ENCODE measurements around the gene P2RX6. TPM values are rescaled to one million over a fixed set of nuclear protein-coding genes. Genes with fewer than 3 reads are reported as not detected.
A peak's percentile ranks its signal among the peaks of the same experiment; 100 is the strongest.
"Not testable (repeated sequence)": the region's sequence is repeated elsewhere in the genome, so short reads cannot be mapped to it uniquely, and the experiment has no call there.

P2RX6 gene
- total RNA-seq, 1 donor from 2014 or later, result 2.8 TPM

GRCh38 chr22:21001601-21002325 is 13.2 kb upstream of the P2RX6 start, which contains the start of gene THAP7:
TSS of gene THAP7 (minus strand) at chr22:21002118. CDS start at chr22:21001911, 207 bp downstream.
- no peaks in the 10 kb centered on the region for H3K27me3 Mint-ChIP-seq
- no peaks in the 10 kb centered on the region for H3K9me3 Mint-ChIP-seq
- no peaks in the 10 kb centered on the region for H3K36me3 Mint-ChIP-seq
- DNase-seq (ENCODE audit: extremely low spot score, unreplicated experiment), result peak; percentile 96
- peak within 1 kb of the TSS; percentile 96 for H3K4me3 Mint-ChIP-seq
- H3K4me1 Mint-ChIP-seq (ENCODE audit: unreplicated experiment), result peaks cover 11% of the 10 kb centered on the region
- peak within 1 kb of the TSS; percentile 97 for H3K27ac Mint-ChIP-seq
- no peak for TF ChIP-seq CTCF (conservative IDR thresholded peaks at IDR 0.05)

GRCh38 chr22:21003782-21004181 is 11.2 kb upstream of the P2RX6 start:
- Mint-ChIP-seq H3K27ac (peak overlapping the region; percentile 97), H3K27me3 (no peaks in the 10 kb centered on the region), H3K9me3 (no peaks in the 10 kb centered on the region), H3K4me3 (peak overlapping the region; percentile 96), H3K36me3 (no peaks in the 10 kb centered on the region), H3K4me1 (ENCODE audit: unreplicated experiment) (peaks cover 11% of the 10 kb centered on the region)
- TF ChIP-seq CTCF (conservative IDR thresholded peaks at IDR 0.05), result no peak
- DNase-seq (ENCODE audit: extremely low spot score, unreplicated experiment), result no peak

GRCh38 chr22:21009208-21009607 is 5.8 kb upstream of the P2RX6 start:
- not testable (repeated sequence) for H3K27me3 Mint-ChIP-seq; H3K36me3 Mint-ChIP-seq; H3K9me3 Mint-ChIP-seq; DNase-seq (ENCODE audit: extremely low spot score, unreplicated experiment); H3K4me3 Mint-ChIP-seq; H3K27ac Mint-ChIP-seq
- peaks cover 10% of the 10 kb centered on the region for H3K4me1 Mint-ChIP-seq (ENCODE audit: unreplicated experiment)

- H3K4me1 Mint-ChIP-seq (ENCODE audit: unreplicated experiment), result peaks cover 16% of the 10 kb centered on the region
- no peaks in the 10 kb centered on the region for H3K27me3 Mint-ChIP-seq
- H3K27ac Mint-ChIP-seq, result no peak overlapping the region
- DNase-seq (ENCODE audit: extremely low spot score, unreplicated experiment), result no peak
- no peaks in the 10 kb centered on the region for H3K36me3 Mint-ChIP-seq
- H3K9me3 Mint-ChIP-seq, result no peaks in the 10 kb centered on the region
- no peak for TF ChIP-seq CTCF (conservative IDR thresholded peaks at IDR 0.05)
- H3K4me3 Mint-ChIP-seq, result no peak overlapping the region
Observed at GRCh38 chr22:21009638-21010425, 5.1 kb upstream of the P2RX6 start.

- Mint-ChIP-seq H3K36me3 (no peaks in the 10 kb centered on the region), H3K27ac (no peak overlapping the region), H3K27me3 (no peaks in the 10 kb centered on the region), H3K9me3 (no peaks in the 10 kb centered on the region), H3K4me3 (no peak overlapping the region), H3K4me1 (ENCODE audit: unreplicated experiment) (peaks cover 22% of the 10 kb centered on the region)
- no peak for DNase-seq (ENCODE audit: extremely low spot score, unreplicated experiment)
- TF ChIP-seq CTCF (conservative IDR thresholded peaks at IDR 0.05), result no peak
Observed at GRCh38 chr22:21010426-21011113, 4.4 kb upstream of the P2RX6 start.

All from type B pancreatic cell (in vitro differentiated cells).